Lower leg skin (tissue), 4 donors: ENCODE results near the gene ASXL1. TPM values are rescaled to one million over a fixed set of nuclear protein-coding genes. Genes with fewer than 3 reads are reported as not detected.
"Not testable (repeated sequence)": the region's sequence is repeated elsewhere in the genome, so short reads cannot be mapped to it uniquely, and the experiment has no call there.

Experiments
- DNase-seq, 2 donors: peaks; one replicate each; pipeline ENCODE4 v3.0.0-alpha.2; 2019; ENCODE audit warnings: low spot score in 2 of 2
- H3K4me3 ChIP-seq: fragments of 200-600 bp; sonication (generic); 2 replicates; pipeline ENCODE4 v1.5.1; 2017; ENCODE audit warnings: mild to moderate bottlenecking, low read depth; ENCODE audit not compliant: poor library complexity, severe bottlenecking
- CTCF ChIP-seq, 3 donors: fragments of 450-650 bp; IDR thresholded peaks; one replicate each; pipeline ENCODE4 v1.5.1; 2016; ENCODE audit warnings: antibody characterized with exemption in 3 of 3, mild to moderate bottlenecking in 3 of 3, moderate library complexity in 2 of 3
- POLR2A ChIP-seq, 2 donors: fragments of 450-650 bp; IDR thresholded peaks; one replicate each; pipeline ENCODE4 v1.6.1; 2016 to 2017; ENCODE audit warnings: antibody characterized with exemption in 2 of 2, mild to moderate bottlenecking in 1 of 2, moderate library complexity in 1 of 2
- WGBS, 2 donors: methylation state at CpG; one replicate each; pipeline ENCODE4 v1.1.5; 2018; 5-methylcytosine and 5-hydroxymethylcytosine counted together
- intact Hi-C: fragments of 100-400 bp; cut with DNase I; formaldehyde crosslinking; loops from one replicate; pipeline ENCODE4 v1.15.0; 2023; ENCODE audit warnings: low total_unique reads
- total RNA-seq, 4 donors: library from RNA; depleted of rRNA; stranded (reverse); fragments of >200 nt; gene quantifications; one replicate each; pipeline ENCODE4 v1.1.0, GENCODE V29; 2016

ASXL1 gene
- total RNA-seq, 4 donors from 2014 or later = 29.1 to 84.8 (median 32.6) TPM

DNA sequence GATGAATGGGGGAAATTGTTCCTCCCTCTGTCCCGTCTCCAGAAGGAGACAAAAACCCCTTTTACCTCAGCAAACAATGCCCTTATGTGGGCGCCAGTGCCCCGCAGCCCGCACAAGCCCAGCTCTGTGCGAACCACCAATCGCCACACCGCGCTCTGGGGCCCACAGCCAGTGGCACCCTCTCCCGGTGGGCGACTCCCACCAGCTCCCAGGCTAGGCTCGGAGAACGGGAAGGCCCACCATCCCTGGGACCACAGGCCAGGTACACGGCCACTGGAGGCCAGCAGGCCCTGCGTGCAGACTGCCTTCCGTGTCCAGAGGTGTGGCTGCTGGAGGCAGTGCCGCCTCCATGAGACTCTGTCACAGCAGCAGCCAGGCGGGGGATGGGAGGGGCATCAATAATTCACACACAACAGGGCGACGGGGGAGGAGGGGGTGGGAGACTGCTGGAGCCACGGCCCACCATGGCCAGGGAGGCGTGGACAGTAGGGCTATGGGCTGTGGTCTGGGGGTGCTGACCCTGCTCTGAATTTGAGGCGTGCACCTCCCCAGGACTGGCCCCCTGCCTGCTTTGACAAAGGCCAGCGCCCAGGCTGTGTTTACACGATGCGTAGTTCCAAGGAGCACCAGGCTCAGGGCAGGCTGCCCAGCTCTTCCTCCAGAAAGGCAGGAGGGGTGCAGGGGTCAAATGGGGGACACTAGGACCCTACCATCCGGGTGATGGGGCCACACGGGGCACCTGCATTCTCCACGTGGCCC lies 105.7 kb downstream of the ASXL1 start:
- no peak for DNase-seq
- no peak overlapping the region for H3K4me3 ChIP-seq
- 76 to 78% methylated on average over 19 to 26 of the region's 28 CpGs for WGBS, 2 donors
- TF ChIP-seq CTCF (IDR thresholded peaks at IDR 0.05) (no peak), POLR2A (IDR thresholded peaks at IDR 0.05) (no peak)
- intact Hi-C loops = no loop called here

DNA sequence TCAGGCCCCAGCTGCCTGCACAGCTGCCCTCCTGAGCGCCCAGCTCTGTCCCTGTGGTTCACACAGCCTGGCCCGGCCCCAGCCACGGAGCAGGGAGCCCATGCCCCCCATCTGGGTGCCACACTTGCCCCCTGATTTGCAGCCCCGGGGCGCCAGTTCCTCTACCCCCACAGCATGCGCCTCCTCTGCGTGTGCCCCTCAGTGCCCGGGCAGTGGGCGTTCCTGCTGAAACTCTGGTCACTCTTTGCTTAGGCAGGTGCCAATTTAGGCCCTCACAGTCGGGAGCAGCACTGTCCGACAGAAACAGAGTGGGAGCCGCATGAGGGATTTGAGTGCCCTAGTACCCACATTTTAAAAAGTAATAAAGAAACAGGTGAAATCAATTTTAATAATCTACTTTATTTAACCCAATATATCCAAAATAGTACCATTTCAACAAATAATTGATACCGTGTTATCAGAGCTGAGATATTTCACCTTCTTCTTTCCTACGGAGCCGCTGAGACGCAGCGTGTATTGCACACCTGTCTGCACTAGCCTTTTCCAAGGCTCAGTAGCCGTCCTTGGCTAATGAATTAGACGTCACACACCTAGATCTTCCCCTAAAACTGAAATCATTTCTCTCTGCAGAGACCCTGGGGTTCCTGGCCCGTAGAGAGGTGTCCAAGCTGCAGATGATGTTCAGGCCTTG lies 106.4 kb downstream of the ASXL1 start:
- intact Hi-C loops = no loop called here

GRCh38 chr20:32465092-32465900 lies 107.2 kb downstream of the ASXL1 start:
- WGBS, 2 donors = 76 to 82% methylated on average over 22 to 24 of the region's 24 CpGs
- TF ChIP-seq POLR2A (IDR thresholded peaks at IDR 0.05) (no peak), CTCF (IDR thresholded peaks at IDR 0.05) (no peak)
- intact Hi-C loops = no loop called here
- DNase-seq = no peak
- no peak overlapping the region for H3K4me3 ChIP-seq

More for the DNA sequence above, 106.4 kb downstream of the ASXL1 start:
- H3K4me3 ChIP-seq = no peak overlapping the region
- TF ChIP-seq POLR2A (IDR thresholded peaks at IDR 0.05) (no peak), CTCF (IDR thresholded peaks at IDR 0.05) (no peak)
- no peak for DNase-seq
- WGBS, 2 donors = 87 to 90% methylated on average over 20 of the region's 20 CpGs

DNA sequence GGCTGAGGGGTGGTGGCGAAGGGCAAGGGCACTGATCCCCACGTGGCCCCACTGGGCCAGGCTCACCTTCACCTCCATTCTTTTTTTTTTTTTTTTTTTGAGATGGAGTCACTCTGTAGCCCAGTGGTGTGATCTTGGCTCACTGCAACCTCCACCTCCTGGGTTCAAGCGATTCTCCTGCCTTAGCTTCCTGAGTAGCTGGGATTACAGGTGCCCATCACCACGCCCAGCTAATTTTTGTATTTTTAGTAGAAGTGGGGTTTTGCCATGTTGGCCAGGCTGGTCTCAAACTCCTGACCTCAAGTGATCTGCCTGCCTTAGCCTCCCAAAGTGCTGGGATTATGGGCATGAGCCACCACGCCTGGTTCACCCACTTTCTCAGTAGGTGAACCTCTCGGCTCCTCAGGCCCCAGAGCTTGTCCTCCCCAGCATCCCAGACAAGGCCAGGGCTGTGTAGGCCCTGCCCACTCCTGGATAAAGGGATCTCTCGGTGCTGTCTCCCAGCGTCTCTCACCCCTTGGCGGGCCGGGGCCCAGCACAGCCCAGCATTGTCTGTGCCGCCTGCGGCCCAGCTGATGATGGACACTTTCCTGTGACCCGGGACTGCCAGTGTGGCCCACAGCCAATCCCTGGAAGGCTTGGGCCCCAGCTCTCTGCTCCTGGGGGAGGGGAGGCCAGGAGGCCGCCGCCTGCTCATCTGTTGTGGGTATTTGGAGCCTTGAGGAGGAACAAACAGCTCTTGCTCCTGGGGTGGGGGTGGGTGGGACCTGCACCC lies 108.0 kb downstream of the ASXL1 start:
- 69 to 91% methylated on average over 12 to 15 of the region's 15 CpGs for WGBS, 2 donors
- DNase-seq, H3K4me3 ChIP-seq, intact Hi-C loops: not testable (repeated sequence)

GRCh38 chr20:32466739-32467505 lies 108.8 kb downstream of the ASXL1 start:
- no peak for DNase-seq
- 81 to 82% methylated on average over 13 to 15 of the region's 16 CpGs for WGBS, 2 donors

More at GRCh38 chr20:32466739-32467505, 108.8 kb downstream of the ASXL1 start:
- intact Hi-C loops = no loop called here
- TF ChIP-seq CTCF (IDR thresholded peaks at IDR 0.05) (no peak), POLR2A (IDR thresholded peaks at IDR 0.05) (no peak)
- no peak overlapping the region for H3K4me3 ChIP-seq
